LNCaP clone FGC (cell line): ENCODE results near the gene OSTC.

Source experiments
- DNase-seq: peaks from one replicate; pipeline ENCODE4 v3.0.0-alpha.2; 2011; ENCODE audit warnings: low read depth
- H3K4me3 ChIP-seq: 2 replicates; pipeline ENCODE4 v1.5.1; 2011; ENCODE audit warnings: mild to moderate bottlenecking, low read depth, low read length, control low read depth
- CTCF ChIP-seq: IDR thresholded peaks from 2 replicates; pipeline ENCODE4 v1.5.1; 2012; ENCODE audit warnings: mild to moderate bottlenecking; ENCODE audit not compliant: control insufficient read depth, insufficient read depth; ENCODE audit errors: extremely low read depth

Gene OSTC

DNA sequence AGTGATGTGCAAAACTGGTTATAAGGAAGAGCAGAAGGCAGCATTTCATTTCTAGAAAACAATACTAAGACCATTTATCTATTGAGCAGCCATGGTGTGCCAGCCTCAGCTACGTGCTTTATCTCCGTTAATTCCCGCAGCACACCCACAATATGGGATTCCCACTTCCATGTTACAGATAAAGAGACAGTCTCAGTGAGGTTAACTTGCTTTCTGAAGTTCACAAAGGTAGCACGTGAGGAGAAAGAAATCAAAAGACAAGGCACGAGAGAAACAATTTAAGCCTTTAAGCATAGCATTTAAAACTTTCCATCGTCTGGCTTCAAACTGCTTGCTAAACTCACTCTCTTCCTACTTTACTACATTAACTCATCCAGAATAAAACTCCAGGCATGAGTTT, 38.0 kb upstream of the OSTC start:
- no peak for TF ChIP-seq CTCF
- no peak overlapping the region for H3K4me3 ChIP-seq
- no peak for DNase-seq

- H3K4me3 ChIP-seq = peak overlapping the region; percentile 85
- TF ChIP-seq CTCF = no peak
- no peak for DNase-seq
These were observed 30.9 kb upstream of the OSTC start for GRCh38 chr4:108619372-108620100.

DNA sequence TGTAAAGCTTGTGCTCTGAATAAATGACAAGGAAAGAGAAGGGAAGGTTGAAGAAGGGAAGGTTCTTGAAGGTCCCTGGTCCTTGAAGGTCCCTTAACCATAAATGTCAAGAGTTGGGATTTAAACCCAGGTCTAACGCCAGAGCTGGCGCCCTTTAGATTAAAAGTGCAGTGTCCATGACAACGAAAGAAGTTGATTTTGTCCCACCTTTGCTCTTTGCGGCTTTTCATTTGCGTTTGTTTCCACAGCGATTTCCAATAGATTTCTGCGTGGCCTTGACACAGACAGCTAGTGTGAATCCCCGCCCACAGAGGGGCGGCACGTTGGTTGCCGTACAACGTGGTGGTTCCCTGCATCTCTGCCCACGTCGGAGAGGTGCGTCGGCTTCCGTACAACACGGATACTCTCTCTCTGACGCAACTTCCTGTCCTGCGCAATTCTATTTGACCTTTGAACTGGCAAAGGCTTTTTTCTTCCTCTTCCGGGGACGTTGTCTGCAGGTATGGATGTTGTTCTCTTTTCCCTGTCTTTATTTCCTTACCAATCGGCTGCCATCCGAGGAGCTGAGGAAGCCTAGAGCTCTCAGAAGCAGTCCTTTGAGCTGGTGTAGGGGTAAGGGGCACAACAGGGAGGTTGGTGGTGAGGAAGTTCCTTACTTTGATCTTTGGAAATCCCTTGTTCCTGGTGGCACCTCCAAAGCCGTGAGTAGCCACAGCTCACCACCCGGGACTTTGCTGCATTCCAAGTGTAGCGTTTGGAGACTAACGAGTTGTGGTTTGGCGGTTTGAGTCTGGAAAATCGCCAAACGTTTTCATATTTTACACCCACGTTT, 30.1 kb upstream of the OSTC start, which contains the start of gene RPL34:
TSS of gene RPL34 (plus strand) at position 476 of the 832 bp plus-strand sequence. CDS start 1,384 bp downstream, outside the sequence.
- peak within 1 kb of the TSS; percentile 85 for H3K4me3 ChIP-seq
- no peak for TF ChIP-seq CTCF
- DNase-seq = peak; percentile 98

GRCh38 chr4:108620933-108621905, 29.2 kb upstream of the OSTC start:
- no peak for TF ChIP-seq CTCF
- peak overlapping the region; percentile 85 for H3K4me3 ChIP-seq
- no peak for DNase-seq

DNA sequence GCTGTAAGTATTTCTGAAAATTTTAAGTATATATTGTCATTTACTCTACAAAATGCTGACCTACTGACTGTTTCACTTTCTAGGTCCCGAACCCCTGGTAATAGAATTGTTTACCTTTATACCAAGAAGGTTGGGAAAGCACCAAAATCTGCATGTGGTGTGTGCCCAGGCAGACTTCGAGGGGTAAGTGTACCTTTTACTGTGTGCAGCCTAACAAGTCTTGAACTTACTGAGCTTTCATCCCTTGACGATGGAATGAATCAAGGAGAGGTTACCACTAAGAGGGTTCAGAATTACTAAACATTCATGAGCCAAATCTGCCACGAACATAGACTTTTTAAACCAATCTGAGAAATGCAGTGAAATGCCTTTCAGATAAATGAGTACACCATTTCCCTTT, 28.4 kb upstream of the OSTC start:
- no peak for TF ChIP-seq CTCF
- DNase-seq = no peak
- peak overlapping the region; percentile 85 for H3K4me3 ChIP-seq

- TF ChIP-seq CTCF = no peak
- DNase-seq = no peak
- H3K4me3 ChIP-seq = no peak overlapping the region
These were observed 27.6 kb upstream of the OSTC start for GRCh38 chr4:108622828-108623227.
